Uterus (tissue), 4 donors: ENCODE data around the gene MBTPS2. TPM values are rescaled to one million over a fixed set of nuclear protein-coding genes. Genes with fewer than 3 reads are reported as not detected.

ENCODE experiments used
- DNase-seq, 2 donors: peaks; one replicate each; pipeline ENCODE4 v3.0.0-alpha.2; 2019 to 2020
- H3K27ac ChIP-seq, 2 donors: fragments of 200-600 bp; sonication (generic); 1 replicate in 1 of 2; 2 replicates in 1 of 2; pipeline ENCODE4 v1.5.1; 2016 to 2018
- H3K27me3 ChIP-seq, 2 donors: fragments of 200-600 bp; sonication (generic); one replicate each; pipeline ENCODE4 v1.5.1; 2018 to 2019; ENCODE audit warnings: control low read depth in 1 of 2
- H3K36me3 ChIP-seq, 2 donors: fragments of 200-600 bp; sonication (generic); one replicate each; pipeline ENCODE4 v1.5.1; 2019; ENCODE audit warnings: control low read depth in 1 of 2
- H3K4me1 ChIP-seq, 2 donors: fragments of 200-600 bp; sonication (generic); one replicate each; pipeline ENCODE4 v1.5.1; 2018 to 2019; ENCODE audit warnings: control low read depth in 1 of 2
- H3K4me3 ChIP-seq, 2 donors: fragments of 200-600 bp; sonication (generic); 1 replicate in 1 of 2; 2 replicates in 1 of 2; pipeline ENCODE4 v1.5.1; 2018 to 2019; ENCODE audit warnings: mild to moderate bottlenecking in 1 of 2
- H3K9me3 ChIP-seq, 2 donors: fragments of 200-600 bp; sonication (generic); one replicate each; pipeline ENCODE4 v1.5.1; 2019; ENCODE audit warnings: control low read depth in 1 of 2
- CTCF ChIP-seq, 4 experiments: fragments of 200-600 bp in 2 of 4; fragments of 450-650 bp in 2 of 4; sonication (generic) in 2 of 4; IDR thresholded peaks; one replicate each; pipeline ENCODE4 v1.5.1; 2016 to 2019; ENCODE audit warnings: antibody characterized with exemption in 4 of 4, mild to moderate bottlenecking in 2 of 4, moderate library complexity in 1 of 4
- POLR2A ChIP-seq, 2 donors: fragments of 450-650 bp; IDR thresholded peaks; one replicate each; pipeline ENCODE4 v1.6.1; 2016; ENCODE audit warnings: antibody characterized with exemption in 2 of 2, mild to moderate bottlenecking in 1 of 2, moderate library complexity in 1 of 2
- intact Hi-C: fragments of 100-400 bp; cut with DNase I; formaldehyde crosslinking; loops from one replicate; pipeline ENCODE4 v1.15.1; 2023; ENCODE audit warnings: low total_unique reads
- total RNA-seq, 4 donors: library from RNA; depleted of rRNA in 3 of 4; stranded (reverse); fragments of >200 nt in 3 of 4; gene quantifications; one replicate each; pipeline versions ENCODE4 v1.1.0 to v1.2.4, GENCODE V29; 2014 to 2023
- donor health status: DM: yes; HTN: yes; CAD: no.

MBTPS2 gene
- total RNA-seq, 4 donors from 2014 or later, result 1.8 to 24.5 (median 12.9) TPM

- H3K9me3 ChIP-seq, result no peaks in the 10 kb centered on the region
- H3K27me3 ChIP-seq, result no peaks in the 10 kb centered on the region
- TF ChIP-seq CTCF (IDR thresholded peaks at IDR 0.05), result no peak
- TF ChIP-seq POLR2A (IDR thresholded peaks at IDR 0.05), result no peak
- no peak for DNase-seq
- H3K4me3 ChIP-seq, result no peak within 1 kb of the TSS
- H3K36me3 ChIP-seq, result no peaks in the 10 kb centered on the region
- H3K4me1 ChIP-seq, result no peaks in the 10 kb centered on the region
- H3K27ac ChIP-seq, result no peak within 1 kb of the TSS
- intact Hi-C loops, result no loop called here
Observed at GRCh38 chrX:21855937-21856415, 16.6 kb downstream of the MBTPS2 start, which contains the start of gene YY2. Gene YY2 (plus strand): TSS chrX:21855987. CDS start chrX:21856485, 498 bp downstream.

- Histone ChIP-seq H3K4me3 (no peak overlapping the region), H3K4me1 (no peaks in the 10 kb centered on the region), H3K9me3 (no peaks in the 10 kb centered on the region), H3K27ac (no peak overlapping the region), H3K27me3 (no peaks in the 10 kb centered on the region), H3K36me3 (no peaks in the 10 kb centered on the region)
- intact Hi-C loops, result no loop called here
- DNase-seq, result no peak
- TF ChIP-seq CTCF (IDR thresholded peaks at IDR 0.05) (no peak), POLR2A (IDR thresholded peaks at IDR 0.05) (no peak)
Observed at GRCh38 chrX:21856504-21856903, 17.1 kb downstream of the MBTPS2 start.

GRCh38 chrX:21863241-21863640 lies 23.8 kb downstream of the MBTPS2 start:
- Histone ChIP-seq H3K27me3 (no peaks in the 10 kb centered on the region), H3K9me3 (no peaks in the 10 kb centered on the region), H3K27ac (no peak overlapping the region), H3K36me3 (no peaks in the 10 kb centered on the region), H3K4me1 (no peaks in the 10 kb centered on the region), H3K4me3 (no peak overlapping the region)
- DNase-seq, result no peak
- intact Hi-C loops, result no loop called here
- TF ChIP-seq CTCF (IDR thresholded peaks at IDR 0.05), result no peak
- no peak for TF ChIP-seq POLR2A (IDR thresholded peaks at IDR 0.05)

- intact Hi-C loops, result no loop called here
- H3K9me3 ChIP-seq, result no peaks in the 10 kb centered on the region
- no peaks in the 10 kb centered on the region for H3K27me3 ChIP-seq
- TF ChIP-seq POLR2A (IDR thresholded peaks at IDR 0.05) (no peak), CTCF (IDR thresholded peaks at IDR 0.05) (no peak)
- H3K4me1 ChIP-seq, result no peaks in the 10 kb centered on the region
- no peak overlapping the region for H3K4me3 ChIP-seq
- no peak for DNase-seq
- no peaks in the 10 kb centered on the region for H3K36me3 ChIP-seq
- no peak overlapping the region for H3K27ac ChIP-seq
Observed at GRCh38 chrX:21865436-21865835, 26.0 kb downstream of the MBTPS2 start.

- H3K27me3 ChIP-seq, result no peaks in the 10 kb centered on the region
- H3K36me3 ChIP-seq, result no peaks in the 10 kb centered on the region
- H3K4me3 ChIP-seq, result no peak overlapping the region
- DNase-seq, result no peak
- no peak overlapping the region for H3K27ac ChIP-seq
- H3K4me1 ChIP-seq, result no peaks in the 10 kb centered on the region
- no peak for TF ChIP-seq CTCF (IDR thresholded peaks at IDR 0.05)
- TF ChIP-seq POLR2A (IDR thresholded peaks at IDR 0.05), result no peak
- intact Hi-C loops, result no loop called here
- no peaks in the 10 kb centered on the region for H3K9me3 ChIP-seq
Observed at GRCh38 chrX:21870494-21870893, 31.1 kb downstream of the MBTPS2 start.
